Fibroblast of peridontal ligament (primary cell): Measurements from ENCODE around the gene BLID.
A peak's percentile ranks its signal among the peaks of the same experiment; 100 is the strongest.

ENCODE experiments used
- DNase-seq: peaks from one replicate; pipeline ENCODE4 v3.0.0-alpha.2; 2010; ENCODE audit errors: extremely low read depth

The BLID gene

DNA sequence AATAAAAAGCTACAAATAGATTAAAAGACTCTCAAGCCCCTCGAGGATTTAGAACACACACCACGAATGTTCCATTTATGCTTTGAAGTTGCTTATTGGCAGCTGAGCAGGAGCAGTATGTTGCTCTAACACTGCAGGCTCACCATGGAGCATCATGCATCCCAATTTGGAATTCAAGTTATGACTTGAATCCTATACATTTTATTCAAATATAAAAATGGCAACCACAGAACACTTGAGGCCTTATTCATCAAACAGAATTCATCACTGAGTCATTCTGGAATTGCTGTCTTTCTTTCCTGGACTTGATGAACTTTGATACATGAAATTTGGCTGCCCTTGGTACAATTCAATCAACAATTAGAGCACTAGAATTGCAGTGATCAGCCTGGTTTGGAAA, 24.5 kb upstream of the BLID start:
- DNase-seq, result peak; percentile 88

DNA sequence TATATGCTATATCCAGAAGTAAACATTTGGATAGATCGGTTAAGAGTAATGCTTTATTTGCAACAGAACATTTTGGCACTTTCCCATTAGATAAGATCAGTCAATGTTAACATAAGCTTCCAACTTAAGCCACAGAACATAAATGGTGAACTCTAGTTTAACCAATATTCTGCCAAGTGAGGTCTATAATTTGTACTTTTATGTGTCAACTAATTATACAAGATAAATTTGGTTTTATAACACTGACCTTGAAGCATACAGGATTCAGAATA, 23.5 kb upstream of the BLID start:
- no peak for DNase-seq

- no peak for DNase-seq
Measured at GRCh38 chr11:122138744-122139594, 23.0 kb upstream of the BLID start.

- DNase-seq, result peak; percentile 94
Measured at GRCh38 chr11:122137078-122137793, 21.2 kb upstream of the BLID start.

- no peak for DNase-seq
Measured at GRCh38 chr11:122131126-122131525, 15.1 kb upstream of the BLID start.

DNA sequence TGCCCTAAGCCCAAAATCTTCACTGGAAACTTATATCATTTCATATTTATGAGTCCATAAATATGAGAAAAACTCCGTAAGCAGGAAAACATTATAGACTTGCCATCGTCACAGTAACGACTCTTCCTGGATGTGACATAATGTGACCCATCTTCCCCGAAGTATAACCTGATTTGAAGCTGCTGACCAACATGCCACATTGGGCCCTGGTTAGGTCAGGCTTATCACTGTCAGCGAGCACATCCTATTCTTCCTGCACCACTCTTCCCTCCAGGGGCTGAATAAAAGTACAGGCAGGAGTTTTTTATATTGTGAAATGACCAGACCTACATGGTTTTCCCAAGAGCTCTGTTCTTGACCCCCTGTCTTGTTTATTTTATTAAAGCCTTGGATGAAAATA, 12.1 kb upstream of the BLID start:
- no peak for DNase-seq

DNA sequence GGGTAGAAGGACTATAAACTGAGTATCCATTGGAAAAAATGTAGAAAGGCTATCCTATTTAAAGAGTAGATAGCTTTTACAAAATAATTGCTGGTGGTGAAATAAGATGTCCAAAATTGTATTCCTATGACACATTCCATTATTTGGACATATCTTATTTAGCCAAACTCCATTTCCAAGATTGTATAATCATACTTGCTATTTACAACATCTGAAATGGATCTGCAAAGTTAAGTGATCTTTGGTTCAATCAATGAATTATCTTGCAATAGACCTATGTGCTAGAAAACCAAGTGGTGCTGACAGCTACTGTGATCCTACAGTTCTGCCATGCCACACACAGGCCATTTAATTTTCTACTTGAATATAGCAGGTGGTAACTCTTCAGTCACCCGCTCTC, 11.0 kb upstream of the BLID start:
- peak; percentile 65 for DNase-seq

GRCh38 chr11:122126024-122126688, 10.1 kb upstream of the BLID start:
- no peak for DNase-seq

DNA sequence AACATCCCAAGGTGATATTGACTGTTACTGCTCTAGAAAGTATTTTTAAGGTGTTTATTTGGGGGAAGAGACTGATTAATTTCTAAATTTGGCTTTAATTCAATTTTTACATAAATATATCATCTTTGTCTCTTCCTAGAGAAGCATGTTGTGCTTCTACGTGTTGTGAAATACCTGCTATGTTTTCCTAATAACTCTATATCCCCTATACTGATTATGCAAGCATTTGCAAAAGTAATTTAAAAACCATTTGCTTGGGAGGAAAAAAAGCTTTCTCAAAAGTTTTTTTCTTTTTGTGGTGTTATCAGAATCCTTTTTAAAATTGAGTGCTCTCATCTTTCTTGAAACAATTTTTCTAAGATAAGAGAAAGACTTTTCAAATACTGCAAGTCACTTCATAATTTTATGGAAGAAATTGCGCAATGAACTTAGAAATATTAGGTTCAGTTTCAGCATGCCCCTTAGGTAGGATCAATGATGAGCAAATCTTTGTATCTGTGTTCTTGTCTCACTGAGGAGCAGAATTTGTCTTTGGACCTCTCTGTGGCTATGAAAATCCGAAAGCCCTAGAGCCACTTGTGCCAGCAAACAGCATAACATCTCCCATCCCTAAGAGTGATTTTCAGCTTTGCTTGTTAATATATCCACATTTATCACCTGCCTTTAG, 7.4 kb upstream of the BLID start:
- DNase-seq, result no peak

GRCh38 chr11:122122179-122122578, 6.2 kb upstream of the BLID start:
- DNase-seq, result no peak

DNA sequence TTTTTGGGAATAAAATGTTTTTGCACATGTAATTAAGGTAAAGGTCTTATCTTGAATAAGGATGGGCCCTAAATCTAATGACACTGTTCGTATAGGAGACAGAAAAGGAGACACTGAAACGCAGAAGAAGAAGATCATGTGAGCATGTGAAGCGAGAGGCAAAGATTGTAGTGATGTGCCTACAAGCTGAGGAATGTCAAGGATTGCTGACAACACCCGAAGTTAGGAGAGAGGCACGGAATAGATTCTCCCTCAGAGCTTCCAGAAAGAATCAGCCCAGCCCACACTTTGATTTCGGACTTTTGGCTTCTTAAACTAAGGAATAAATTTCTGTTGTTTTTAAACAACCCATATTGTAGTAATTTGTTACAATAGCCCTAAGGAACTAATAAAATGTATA, 4.1 kb upstream of the BLID start:
- DNase-seq, result no peak

DNA sequence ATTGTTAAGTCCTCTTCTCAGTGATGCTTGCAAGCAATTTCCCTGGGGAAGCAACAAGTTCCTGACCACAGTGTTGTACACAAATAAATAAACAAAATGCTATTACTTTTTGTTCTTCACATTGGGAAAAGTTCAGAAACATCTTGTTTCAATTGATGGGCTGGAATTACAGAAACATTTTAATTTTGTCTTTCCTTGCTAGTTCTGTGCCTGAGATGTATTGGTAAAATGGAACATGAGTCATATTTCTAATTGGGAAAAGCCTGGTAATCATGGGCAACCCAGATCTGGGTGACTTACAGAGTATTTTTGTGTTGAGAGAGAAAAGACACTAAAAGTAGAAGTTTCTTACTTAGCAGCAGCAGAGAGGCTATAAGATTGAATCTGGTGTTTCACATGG, 576 bp upstream of the BLID start:
- peak; percentile 83 for DNase-seq

DNA sequence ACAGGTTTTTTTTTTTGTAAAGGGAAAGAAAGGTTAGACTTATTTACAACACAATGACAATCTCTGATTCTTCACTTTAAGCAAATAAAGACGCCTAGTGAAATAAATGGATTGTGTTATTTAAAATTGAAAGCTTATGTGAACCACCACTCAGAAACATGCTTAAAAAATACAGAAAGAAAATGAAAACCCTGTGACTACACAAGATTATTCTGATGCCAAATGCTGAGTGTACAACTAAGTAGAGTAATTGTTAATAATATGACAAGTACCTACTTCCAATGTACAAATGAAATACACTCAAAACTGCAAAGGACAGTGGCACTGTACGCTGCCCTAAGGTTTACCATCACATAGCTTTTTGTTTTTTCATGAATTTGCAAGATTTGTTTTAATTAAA, 1.0 kb downstream of the BLID start:
- no peak for DNase-seq

DNA sequence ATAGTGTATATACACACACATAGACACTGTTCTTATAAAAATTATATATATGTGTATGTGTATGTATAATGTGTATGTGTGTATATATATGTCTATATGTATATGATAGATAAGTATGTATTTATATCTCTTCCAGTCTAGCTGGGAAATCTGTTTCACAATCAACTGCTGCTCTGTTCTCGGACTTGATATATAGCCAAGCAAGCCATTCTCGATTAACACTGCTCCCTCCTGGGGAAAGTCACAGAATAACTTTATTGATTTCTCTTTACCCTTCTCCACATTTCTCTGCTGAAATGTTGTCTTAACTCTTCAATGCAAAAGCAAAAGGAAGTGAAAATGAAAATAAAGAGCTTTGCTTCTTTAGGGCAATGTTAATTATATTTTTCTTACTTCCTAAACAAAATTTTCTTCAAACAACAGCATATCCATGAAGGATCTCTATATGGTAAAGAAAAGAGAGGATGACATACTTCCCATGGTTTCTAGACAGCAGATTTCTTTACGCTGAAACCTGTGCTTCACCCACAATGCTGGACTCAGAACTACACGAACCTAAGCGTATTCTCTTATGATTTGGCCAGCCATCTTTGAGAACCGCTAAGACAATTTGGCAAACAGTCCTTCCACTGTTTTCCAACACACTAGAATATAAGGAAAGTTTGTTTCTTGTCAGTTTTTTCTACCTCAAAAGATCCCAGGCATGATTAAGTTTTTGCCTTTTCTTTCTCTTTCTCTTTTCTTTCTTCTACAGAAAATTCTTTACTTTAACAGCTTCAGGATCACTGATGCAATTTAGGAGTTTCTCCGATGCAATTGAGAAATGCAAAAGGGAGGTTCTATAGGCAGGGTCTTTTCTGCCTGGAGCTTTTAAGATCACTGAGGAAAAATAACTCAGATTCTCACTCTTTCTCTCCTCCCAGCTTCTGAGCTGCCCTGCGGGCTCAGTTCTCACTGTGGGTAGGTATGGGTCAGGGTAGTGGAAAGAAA, 1.9 kb downstream of the BLID start:
- peak; percentile 66 for DNase-seq

GRCh38 chr11:122112470-122113365, 3.3 kb downstream of the BLID start:
- no peak for DNase-seq

GRCh38 chr11:122109932-122110331, 6.1 kb downstream of the BLID start:
- DNase-seq, result no peak

DNA sequence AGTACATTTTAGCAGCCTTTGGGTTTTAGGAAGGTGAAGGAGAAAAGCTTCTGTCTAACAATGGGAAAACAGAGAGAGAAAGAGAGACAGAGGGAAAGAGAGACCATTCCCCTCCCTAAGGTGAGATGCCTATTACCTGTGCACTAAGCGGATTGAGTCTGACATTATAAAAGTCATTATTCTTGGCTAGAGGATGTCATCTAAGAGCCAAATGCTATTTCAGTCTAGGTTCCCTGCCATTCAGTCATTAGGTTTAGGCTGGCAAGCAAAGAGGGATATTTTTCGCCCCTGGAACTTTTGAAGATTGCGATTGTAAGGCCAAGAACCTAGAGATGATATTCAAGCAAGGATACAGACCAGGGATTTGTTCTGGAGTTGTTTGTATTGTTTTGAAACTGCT, 7.2 kb downstream of the BLID start:
- no peak for DNase-seq

- peak; percentile 66 for DNase-seq
Measured at GRCh38 chr11:122108192-122108799, 7.7 kb downstream of the BLID start.

GRCh38 chr11:122107566-122107965, 8.4 kb downstream of the BLID start:
- DNase-seq, result no peak

DNA sequence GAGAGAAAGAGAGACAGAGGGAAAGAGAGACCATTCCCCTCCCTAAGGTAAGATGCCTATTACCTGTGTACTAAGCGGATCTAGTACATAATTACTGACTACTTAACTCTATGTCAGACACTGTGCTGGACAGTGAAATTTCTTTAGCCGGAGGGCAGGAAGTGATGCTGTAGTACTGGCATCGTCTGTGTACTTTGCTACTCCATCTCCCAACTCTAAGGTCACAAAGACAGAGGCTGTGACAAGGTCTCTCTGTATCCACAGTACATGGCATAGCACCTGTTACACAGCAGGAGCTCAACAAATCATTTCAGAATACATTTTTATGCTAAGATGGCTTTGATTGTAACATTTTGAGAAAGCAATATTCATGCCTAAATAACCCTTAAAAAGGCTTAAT, 9.0 kb downstream of the BLID start:
- no peak for DNase-seq
